ENCODE data around the gene CSGALNACT2. TPM values are rescaled to one million over a fixed set of nuclear protein-coding genes. Genes with fewer than 3 reads are reported as not detected.
A peak's percentile ranks its signal among the peaks of the same experiment; 100 is the strongest.
"Not testable (repeated sequence)": the region's sequence is repeated elsewhere in the genome, so short reads cannot be mapped to it uniquely, and the experiment has no call there.

CSGALNACT2 gene
- total and polyA plus RNA-seq, 11 donors: 2.6 to 17.7 (median 8.8) TPM

DNA sequence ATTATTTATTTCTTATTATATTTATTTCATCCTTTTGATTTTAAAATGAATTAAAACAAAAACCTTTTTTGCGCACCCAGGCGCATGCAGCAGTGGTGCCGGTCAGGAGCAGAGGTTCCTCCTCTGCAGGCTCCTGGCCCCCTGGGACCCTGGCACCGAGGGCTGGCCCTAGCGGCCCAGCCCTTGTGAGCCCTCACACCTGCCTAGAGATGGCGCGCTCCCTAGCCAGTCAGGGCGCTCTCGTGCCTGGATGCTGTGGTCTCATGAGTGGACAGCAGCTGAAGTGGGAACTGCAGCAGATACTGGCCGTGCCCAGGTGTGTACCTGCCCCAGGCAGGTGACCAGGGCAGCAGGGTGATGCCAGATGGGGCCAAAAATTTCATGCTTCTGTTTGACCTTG is 47.6 kb upstream of the CSGALNACT2 start:
- Histone ChIP-seq H3K36me3 (no peaks in the 10 kb centered on the region), H3K27ac (no peak overlapping the region), H3K4me3 (no peak overlapping the region), H3K4me1 (peaks cover 0 to 2% (median 0%) of the 10 kb centered on the region in 12 donors), H3K27me3 (peaks cover 0 to 37% (median 0%) of the 10 kb centered on the region in 9 donors), H3K9me3 (no peaks in the 10 kb centered on the region)
- DNase-seq (no peak), ATAC-seq (no peak)
- intact Hi-C loops (cut with DNase I): no loop called here
- WGBS, 4 donors: 83 to 90% (median 87%) methylated on average over 10 of the region's 10 CpGs
- TF ChIP-seq, protein P1, sequence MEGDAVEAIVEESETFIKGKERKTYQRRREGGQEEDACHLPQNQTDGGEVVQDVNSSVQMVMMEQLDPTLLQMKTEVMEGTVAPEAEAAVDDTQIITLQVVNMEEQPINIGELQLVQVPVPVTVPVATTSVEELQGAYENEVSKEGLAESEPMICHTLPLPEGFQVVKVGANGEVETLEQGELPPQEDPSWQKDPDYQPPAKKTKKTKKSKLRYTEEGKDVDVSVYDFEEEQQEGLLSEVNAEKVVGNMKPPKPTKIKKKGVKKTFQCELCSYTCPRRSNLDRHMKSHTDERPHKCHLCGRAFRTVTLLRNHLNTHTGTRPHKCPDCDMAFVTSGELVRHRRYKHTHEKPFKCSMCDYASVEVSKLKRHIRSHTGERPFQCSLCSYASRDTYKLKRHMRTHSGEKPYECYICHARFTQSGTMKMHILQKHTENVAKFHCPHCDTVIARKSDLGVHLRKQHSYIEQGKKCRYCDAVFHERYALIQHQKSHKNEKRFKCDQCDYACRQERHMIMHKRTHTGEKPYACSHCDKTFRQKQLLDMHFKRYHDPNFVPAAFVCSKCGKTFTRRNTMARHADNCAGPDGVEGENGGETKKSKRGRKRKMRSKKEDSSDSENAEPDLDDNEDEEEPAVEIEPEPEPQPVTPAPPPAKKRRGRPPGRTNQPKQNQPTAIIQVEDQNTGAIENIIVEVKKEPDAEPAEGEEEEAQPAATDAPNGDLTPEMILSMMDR (IDR thresholded peaks at IDR 0.05): no peak
- no peak for TF ChIP-seq POLR2A (IDR thresholded peaks at IDR 0.05)

DNA sequence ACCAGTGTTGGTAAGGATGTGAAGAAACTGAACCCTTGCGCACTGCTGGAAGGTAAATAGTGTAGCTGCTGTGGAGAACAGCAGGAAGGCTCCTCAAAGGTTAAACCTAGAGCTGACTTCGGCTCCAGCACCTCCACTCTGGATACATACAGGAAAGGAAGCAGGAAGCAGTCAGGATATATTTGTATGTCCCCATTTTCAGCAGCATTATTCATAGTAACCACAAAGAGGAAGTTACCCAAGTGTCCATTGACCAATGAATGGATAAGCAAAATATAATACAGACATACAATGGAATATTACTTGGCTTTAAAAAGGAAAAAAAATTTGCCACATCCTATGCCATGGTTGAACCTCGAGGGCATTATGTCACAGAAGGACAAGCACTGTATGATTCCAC is 46.4 kb upstream of the CSGALNACT2 start:
- intact Hi-C loops (cut with DNase I): no loop called here
- Histone ChIP-seq H3K27ac (no peak overlapping the region), H3K4me1 (peaks cover 0 to 2% (median 0%) of the 10 kb centered on the region in 12 donors), H3K27me3 (peaks cover 0 to 34% (median 0%) of the 10 kb centered on the region in 9 donors), H3K9me3 (no peaks in the 10 kb centered on the region), H3K4me3 (no peak overlapping the region), H3K36me3 (no peaks in the 10 kb centered on the region)
- DNase-seq (no peak), ATAC-seq (no peak)
- WGBS, 4 donors: 60 to 70% (median 63%) methylated on average over 3 of the region's 3 CpGs
- TF ChIP-seq, protein P1 (IDR thresholded peaks at IDR 0.05): no peak
- TF ChIP-seq POLR2A (IDR thresholded peaks at IDR 0.05): no peak

DNA sequence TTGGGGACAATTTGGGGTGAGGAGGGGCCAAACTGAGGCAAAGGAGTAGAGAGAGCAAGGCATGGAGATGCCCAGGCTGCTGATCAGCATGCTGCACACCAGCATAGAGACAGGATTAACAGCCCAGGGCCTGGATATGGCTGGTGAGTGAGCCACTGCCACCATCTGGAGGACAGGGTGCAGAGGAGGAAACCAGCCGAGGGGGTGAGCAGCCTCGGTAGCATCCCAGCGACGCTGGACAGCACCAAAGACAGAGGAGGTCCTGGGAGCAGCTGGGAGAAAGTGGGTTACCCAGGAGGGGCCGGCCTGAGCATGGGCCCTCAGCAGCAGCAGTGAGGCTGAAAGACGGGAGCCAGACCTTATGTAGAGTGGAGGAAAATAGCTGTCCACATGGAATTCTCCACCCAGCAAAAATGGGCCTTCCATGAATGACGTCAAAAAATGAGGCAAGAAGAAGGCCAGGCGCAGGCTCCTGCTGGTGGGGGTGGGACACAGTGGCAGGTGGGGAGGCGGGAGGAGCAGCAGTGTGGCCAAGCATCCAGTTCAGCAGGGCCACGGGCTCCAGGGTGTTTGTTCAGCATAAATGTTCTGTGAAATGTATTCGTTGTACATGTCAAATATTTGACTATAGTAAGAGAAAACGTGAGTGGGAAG is 44.7 kb upstream of the CSGALNACT2 start:
- Histone ChIP-seq H3K27ac (no peak overlapping the region), H3K9me3 (no peaks in the 10 kb centered on the region), H3K4me1 (peaks cover 0 to 2% (median 0%) of the 10 kb centered on the region in 12 donors), H3K4me3 (no peak overlapping the region), H3K27me3 (peaks cover 0 to 34% (median 0%) of the 10 kb centered on the region in 9 donors), H3K36me3 (no peaks in the 10 kb centered on the region)
- DNase-seq (no peak), ATAC-seq (peak in 3 of 4 donors; percentile 61 to 80 (median 63))
- TF ChIP-seq, protein P1 (IDR thresholded peaks at IDR 0.05): peak in 2 of 12 donors; percentile 8 to 23
- TF ChIP-seq POLR2A (IDR thresholded peaks at IDR 0.05): no peak
- 33 to 41% (median 36%) methylated on average over 12 of the region's 12 CpGs for WGBS, 4 donors
- intact Hi-C loops (cut with DNase I): no loop called here

DNA sequence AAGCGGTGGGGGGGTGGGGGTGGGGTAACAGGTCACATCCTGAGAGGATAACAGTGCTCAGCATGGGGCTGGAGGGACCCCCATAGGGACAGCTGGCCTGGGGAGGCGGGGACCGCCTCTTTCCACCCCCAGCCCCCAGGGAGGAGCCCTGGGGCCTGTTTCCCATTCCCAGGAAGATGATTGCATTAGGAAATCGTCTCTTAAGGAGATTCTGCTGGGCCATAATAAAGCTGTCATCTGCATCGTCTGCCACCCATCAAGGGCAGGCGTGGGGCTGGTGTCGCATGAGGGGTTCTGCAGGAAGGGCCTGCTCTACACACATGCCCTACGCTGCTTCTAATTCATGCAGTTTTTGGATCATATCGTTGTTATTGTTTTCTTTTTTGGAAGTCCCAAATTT is 44.2 kb upstream of the CSGALNACT2 start:
- Histone ChIP-seq H3K4me3 (no peak overlapping the region), H3K27ac (no peak overlapping the region), H3K4me1 (peaks cover 0 to 2% (median 0%) of the 10 kb centered on the region in 12 donors), H3K9me3 (no peaks in the 10 kb centered on the region), H3K36me3 (no peaks in the 10 kb centered on the region), H3K27me3 (peaks cover 0 to 29% (median 0%) of the 10 kb centered on the region in 9 donors)
- ATAC-seq: no peak
- TF ChIP-seq POLR2A (IDR thresholded peaks at IDR 0.05): no peak
- TF ChIP-seq, protein P1 (IDR thresholded peaks at IDR 0.05): no peak
- intact Hi-C loops (cut with DNase I): no loop called here
- WGBS, 4 donors: 63 to 67% (median 66%) methylated on average over 9 of the region's 9 CpGs
- DNase-seq: no peak

DNA sequence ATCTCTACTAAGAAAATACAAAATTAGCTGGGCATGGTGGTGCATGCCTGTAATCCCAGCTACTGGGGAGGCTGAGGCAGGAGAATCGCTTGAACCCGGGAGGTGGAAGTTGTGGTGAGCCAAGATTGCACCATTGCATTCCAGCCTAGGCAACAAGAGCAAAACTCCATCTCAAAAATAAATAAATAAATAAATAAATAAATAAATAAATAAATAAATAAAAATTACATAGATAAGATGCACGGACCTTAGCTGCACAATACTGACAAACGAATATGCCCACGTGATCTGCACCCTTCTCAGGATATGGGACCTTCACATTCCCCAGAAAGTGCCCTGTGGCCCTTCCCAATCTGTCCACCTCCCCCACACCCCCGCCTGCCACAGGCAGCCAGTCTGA is 38.9 kb upstream of the CSGALNACT2 start:
- H3K36me3 ChIP-seq; DNase-seq; H3K9me3 ChIP-seq; ATAC-seq; H3K4me1 ChIP-seq; intact Hi-C loops (cut with DNase I); H3K27ac ChIP-seq; H3K4me3 ChIP-seq: not testable (repeated sequence)
- H3K27me3 ChIP-seq: peaks cover 0 to 50% (median 4%) of the 10 kb centered on the region in 9 donors
- WGBS, 4 donors: 85 to 88% (median 87%) methylated on average over 6 of the region's 6 CpGs
